Epidermal melanocyte (primary cell): ENCODE data around the gene MTAP.
"Not testable (repeated sequence)": the region's sequence is repeated elsewhere in the genome, so short reads cannot be mapped to it uniquely, and the experiment has no call there.

Source experiments
- DNase-seq: peaks from one replicate; pipeline ENCODE4 v3.0.0; 2011; ENCODE audit warnings: low spot score; ENCODE audit not compliant: insufficient read length

MTAP gene

GRCh38 chr9:21906881-21907280 lies 104.4 kb downstream of the MTAP start:
- no peak for DNase-seq

GRCh38 chr9:21919377-21920362 lies 117.2 kb downstream of the MTAP start:
- no peak for DNase-seq

- DNase-seq = no peak
Observed at GRCh38 chr9:21923694-21924093, 121.3 kb downstream of the MTAP start.

- DNase-seq = no peak
Observed at GRCh38 chr9:21927752-21928151, 125.3 kb downstream of the MTAP start.

- no peak for DNase-seq
Observed at GRCh38 chr9:21931428-21931827, 129.0 kb downstream of the MTAP start.

GRCh38 chr9:21933281-21933680 lies 130.8 kb downstream of the MTAP start:
- DNase-seq = no peak

GRCh38 chr9:21933865-21934264 lies 131.4 kb downstream of the MTAP start:
- no peak for DNase-seq

GRCh38 chr9:21935631-21936030 lies 133.2 kb downstream of the MTAP start:
- no peak for DNase-seq

- no peak for DNase-seq
Observed at GRCh38 chr9:21936161-21936560, 133.7 kb downstream of the MTAP start.

GRCh38 chr9:21941337-21941995 lies 139.0 kb downstream of the MTAP start:
- no peak for DNase-seq

GRCh38 chr9:21943464-21943863 lies 141.0 kb downstream of the MTAP start:
- no peak for DNase-seq

GRCh38 chr9:21945606-21946005 lies 143.2 kb downstream of the MTAP start:
- DNase-seq = no peak

- DNase-seq = no peak
Observed at GRCh38 chr9:21958833-21959232, 156.4 kb downstream of the MTAP start.

GRCh38 chr9:21959268-21959667 lies 156.8 kb downstream of the MTAP start:
- DNase-seq = not testable (repeated sequence)

- DNase-seq = no peak
Observed at GRCh38 chr9:21961569-21961968, 159.1 kb downstream of the MTAP start.

GRCh38 chr9:21964925-21965385 lies 162.5 kb downstream of the MTAP start:
- no peak for DNase-seq

- DNase-seq = peak; percentile 78
Observed at GRCh38 chr9:21965401-21965951, 163.0 kb downstream of the MTAP start.

GRCh38 chr9:21966140-21966851 lies 163.9 kb downstream of the MTAP start:
- DNase-seq = no peak

- DNase-seq = no peak
Observed at GRCh38 chr9:21967169-21967568, 164.7 kb downstream of the MTAP start.

GRCh38 chr9:21967702-21968101 lies 165.3 kb downstream of the MTAP start:
- no peak for DNase-seq

GRCh38 chr9:21968331-21969010 lies 166.0 kb downstream of the MTAP start:
- DNase-seq = no peak
